Epidermal melanocyte (primary cell): ENCODE measurements around the gene REELD1.

Experiments used
- DNase-seq: peaks from one replicate; pipeline ENCODE4 v3.0.0; 2011; ENCODE audit warnings: low spot score; ENCODE audit not compliant: insufficient read length

The REELD1 gene

DNA sequence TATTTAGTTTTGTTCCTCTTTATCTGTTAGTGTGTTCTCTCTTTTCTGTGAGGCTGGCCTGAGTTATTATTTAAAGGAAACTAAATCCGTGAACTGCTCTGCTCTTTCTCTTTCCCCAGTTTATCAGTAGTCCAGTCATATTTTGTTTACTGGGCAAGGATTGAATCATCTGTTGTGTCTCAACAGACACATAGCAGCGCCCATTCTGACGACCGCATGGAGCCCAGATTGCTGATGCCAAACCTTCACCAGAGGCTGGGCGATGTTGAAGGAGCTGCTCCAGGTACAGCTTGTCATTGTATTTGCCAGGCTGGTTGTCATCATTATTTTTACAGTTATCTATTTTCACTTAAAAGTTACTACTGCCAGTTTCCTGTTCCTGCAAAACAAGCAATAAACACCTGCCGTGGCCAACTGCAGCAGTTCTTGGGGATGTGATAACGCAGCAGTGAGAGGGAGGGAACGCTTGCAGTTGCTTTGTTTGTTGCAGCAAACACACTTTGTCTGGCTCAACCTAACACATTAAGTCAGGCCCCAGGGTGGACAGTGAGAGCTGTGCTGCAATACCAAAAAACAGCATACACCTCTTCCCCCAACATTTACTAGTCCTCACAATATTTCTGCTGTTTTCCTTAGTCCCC, 10.1 kb downstream of the REELD1 start:
- DNase-seq: no peak

DNA sequence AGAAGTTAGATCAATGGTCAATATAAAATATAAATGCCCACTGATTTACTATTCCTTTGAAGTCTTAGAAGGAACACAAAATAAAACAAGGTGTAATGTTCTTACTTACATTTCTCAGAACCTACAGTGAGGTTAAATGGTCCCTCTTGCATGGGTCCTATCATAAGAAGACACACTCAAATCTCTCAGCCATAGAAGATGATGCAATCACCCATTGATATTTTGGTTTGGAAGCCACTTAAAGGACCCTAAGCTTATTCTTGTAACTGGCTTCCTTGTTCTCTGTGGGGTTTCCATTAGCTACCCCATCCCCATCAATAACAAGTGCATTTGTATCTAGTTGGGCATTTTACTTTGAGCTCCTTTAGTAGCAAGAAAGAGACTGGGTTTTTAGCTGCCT, 15.1 kb downstream of the REELD1 start:
- no peak for DNase-seq

DNA sequence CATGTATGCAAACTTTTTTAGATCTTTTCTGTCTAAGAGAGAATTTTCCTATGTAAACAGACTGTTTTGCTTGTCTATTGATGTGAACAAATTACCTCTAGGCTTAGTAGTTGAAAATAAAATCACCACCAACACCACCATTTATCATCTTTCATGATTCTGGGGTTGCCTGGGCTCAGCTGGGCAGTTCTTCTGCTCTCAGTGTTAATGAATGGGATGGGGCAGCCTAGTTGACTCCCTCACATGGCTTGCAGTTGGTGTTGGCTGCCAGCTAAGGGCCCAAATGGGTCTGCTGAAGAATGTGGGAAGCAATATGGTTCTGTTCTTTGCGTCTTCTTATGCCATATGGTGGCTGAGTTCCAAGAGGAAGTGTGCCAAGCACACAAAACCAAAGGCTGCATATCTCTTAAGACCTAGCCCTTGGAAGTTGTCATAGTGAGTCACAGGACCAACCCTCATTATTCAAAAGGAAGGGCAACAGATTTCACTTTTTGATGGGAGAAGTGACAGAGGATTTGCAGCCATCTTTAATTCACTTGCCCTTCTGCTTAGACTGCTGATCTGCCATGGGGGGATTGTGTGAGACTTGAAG, 17.9 kb downstream of the REELD1 start:
- DNase-seq: no peak

DNA sequence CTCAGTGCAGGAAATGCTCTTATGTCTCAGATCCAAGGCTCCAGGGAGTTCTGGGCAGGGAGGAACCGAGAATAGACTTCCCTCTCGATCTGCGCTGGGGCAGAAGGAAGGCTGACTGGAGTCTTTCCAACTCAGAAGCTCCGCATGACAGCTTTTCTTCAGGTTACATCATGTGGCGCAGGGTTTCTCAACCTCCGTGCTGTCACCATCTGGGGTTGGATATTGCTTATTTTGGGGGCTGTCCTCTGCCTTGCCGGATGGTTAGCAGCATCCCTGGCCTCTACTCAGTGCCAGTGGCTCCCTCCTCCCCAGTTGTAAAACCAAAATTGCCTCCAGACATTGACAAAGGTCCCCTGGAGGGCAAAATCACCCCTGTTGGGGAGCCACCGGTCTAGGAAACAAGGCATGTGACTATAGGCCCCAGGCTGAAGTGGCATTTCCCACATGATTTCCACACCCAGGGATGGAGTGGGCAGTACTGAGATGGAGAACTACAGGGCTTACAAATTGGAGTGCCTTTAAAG, 21.4 kb downstream of the REELD1 start:
- no peak for DNase-seq

DNA sequence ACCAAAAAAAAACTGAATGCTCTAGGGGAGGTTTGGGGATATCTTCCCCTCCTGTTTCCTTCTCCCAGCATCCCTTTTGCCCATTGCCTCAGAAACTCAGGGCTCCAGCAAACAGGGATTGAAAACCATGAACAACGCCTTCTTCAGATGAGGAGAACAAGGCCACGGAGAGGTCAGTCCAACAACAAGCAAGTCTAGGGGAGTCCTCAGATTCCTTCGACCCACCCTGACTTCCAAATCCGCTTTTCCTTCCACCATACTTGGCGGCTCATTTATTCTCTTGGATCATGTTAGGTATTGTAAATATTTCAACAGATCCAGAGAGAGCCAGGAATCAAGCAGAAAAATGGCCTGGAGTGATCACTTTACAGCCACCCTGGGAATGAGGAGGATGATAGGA, 21.9 kb downstream of the REELD1 start:
- DNase-seq: no peak

DNA sequence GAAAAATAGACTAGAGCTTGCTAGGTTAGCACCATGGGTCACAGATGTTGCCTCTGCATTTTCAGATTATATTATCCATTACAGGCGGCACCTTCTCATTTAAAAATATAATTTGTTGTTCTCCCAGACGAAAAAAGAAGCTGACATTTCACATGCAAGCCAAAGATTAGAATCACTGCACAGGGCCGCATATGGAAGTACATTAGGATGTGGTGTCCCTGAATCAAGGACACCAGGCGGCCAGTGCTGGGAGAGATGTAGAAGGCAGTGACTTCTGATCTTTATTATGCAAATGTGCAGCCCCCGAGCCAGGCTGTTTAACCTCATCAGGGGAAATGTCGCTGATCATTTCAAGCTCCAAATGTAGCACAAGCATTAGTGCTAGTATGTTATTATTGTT, 22.8 kb downstream of the REELD1 start:
- no peak for DNase-seq

DNA sequence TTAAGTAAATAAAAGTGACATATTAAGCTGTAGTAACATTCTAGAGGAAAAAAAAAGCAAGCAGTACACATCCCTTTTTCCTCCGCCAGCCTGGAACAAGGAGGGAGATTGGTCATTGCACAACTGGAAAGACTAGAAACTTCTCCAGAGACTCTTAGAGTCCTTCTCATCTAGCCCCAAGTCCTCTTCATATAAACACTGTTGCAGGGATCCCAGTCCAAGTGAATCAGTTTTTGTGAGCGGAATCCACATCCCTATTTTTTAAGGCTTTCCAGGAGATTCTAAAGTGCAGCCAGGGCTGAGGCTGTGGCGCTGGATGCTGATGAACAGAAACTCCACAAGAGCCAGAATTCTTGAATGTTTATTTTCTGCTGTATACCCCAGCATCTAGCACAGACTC, 23.8 kb downstream of the REELD1 start:
- no peak for DNase-seq

DNA sequence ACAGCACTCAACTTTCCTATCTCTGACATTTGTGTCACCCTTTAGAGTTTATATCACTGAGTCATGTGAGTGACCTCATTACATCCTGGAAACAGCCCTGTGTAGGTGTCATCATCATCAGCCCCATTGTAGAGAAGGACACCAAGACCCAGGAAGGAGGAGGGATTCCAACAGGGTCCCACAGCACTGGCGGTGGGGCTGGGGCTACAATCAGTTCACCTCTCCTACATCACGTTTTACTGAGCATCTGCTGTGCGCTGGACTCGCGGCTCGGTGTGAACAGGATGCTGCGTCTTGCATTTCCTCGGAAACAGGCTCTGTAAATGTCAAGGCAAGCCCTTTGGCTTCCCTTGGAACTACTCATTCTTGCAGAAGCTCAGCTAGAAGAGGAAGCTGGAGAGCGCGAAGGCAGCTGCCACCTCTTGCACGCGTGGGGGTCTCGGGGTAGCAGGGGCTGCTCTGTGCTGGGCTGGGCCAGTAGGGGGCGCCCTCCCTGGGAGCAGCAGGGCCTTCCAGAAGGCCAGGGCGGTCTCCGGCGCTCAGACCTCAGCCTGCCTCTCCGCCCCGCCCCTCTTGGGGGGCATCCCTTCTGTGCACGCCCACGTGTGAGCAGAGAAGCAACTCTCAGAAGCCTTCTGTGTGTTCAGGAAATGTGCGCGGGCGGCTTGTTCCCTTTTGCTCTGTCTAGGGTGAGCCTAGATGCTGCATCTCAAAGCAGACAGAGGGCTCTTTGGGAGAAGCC, 29.0 kb downstream of the REELD1 start:
- DNase-seq: no peak

DNA sequence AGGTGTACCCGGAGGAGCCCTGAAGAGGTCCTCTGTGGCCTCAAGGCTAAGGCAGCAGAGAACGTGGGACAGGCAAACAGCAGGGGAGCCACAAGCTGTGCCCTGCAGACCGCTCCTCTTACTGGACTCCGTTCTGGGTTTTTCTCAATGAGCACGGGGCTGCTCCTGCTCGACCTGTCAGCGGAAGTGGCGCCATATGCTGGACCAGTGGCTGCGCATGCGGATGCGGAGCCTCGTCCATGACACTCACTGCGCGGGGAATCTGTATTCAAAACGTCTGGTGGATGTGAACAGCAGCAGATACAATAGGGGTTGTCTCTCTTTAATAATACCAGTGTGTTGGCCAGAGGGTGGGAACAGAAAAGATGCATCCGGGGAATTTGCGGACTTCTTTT, 29.5 kb downstream of the REELD1 start:
- DNase-seq: no peak

DNA sequence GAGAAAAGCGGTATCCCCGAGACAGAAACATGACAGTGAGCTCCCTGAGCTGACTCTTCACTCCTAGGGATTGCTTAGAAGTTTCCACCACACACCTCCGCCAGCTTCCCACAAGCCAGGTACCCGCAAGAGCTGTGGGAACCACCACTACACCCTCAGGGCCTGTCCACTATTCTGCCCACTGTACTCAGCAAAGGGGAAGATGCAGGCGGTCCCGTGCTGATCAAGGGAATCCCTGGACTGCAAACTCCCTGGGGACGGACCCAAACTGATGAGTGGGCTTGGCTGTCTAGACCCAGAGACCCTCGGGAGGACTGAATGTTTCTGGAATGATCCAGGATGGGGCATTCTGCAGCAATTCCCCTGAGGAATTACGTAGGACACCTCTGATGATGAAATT, 30.2 kb downstream of the REELD1 start:
- no peak for DNase-seq

DNA sequence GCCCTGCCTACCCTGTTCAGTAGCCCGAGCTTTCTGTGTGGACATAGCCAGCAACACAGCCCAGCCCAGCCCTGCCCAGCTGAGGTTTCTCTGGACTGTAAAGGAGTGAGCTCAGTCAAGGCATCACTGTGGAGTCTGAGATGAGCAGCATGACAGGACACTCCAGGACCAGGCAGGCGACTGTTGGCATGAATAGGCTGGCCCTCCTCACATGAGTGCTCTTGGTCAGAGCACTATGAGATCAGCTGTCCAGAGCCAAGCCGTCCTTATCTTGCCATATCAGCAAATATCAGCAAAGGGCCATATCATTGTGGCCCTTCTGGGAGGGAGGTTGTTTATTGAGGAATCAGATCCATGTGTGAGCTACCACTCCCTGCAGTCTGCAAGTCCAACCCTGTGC, 30.9 kb downstream of the REELD1 start:
- no peak for DNase-seq

DNA sequence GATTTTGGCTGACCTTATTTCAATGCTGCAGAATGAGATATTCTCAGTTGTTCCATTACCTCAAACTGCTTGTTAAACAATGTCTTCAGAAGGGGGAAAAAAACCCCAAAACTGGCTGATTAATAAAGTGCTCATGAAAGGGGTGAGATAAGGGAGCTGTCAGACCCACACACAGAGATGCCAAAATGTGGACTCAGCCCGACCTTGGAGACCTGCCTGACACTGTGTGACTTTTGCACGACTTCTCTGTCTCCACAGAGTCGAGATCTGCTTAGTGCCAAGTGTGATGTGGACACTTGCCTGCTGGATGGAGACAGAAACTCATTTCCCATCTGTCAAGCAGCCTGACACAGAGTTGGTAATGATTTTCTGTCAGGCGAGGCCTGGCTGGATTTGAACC, 31.5 kb downstream of the REELD1 start:
- no peak for DNase-seq

DNA sequence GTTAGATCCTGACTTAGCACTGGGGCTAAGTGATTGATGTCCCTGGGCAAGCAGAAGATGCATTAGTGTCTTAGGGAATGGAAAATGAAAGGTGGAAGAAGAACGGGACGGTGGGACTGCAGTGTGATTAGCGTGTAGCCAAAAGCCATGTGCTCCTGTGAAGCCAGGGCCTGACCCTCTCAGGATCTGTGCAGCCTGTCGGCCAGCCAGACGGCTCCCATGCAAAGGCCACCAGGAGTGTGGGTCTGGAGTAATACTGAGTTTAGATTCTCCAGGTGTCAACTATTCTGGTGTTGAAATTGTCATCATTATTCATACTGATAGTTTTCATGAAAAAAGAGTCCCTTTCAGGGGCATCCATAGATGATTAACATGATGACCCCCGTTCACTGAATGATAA, 32.0 kb downstream of the REELD1 start:
- DNase-seq: no peak

DNA sequence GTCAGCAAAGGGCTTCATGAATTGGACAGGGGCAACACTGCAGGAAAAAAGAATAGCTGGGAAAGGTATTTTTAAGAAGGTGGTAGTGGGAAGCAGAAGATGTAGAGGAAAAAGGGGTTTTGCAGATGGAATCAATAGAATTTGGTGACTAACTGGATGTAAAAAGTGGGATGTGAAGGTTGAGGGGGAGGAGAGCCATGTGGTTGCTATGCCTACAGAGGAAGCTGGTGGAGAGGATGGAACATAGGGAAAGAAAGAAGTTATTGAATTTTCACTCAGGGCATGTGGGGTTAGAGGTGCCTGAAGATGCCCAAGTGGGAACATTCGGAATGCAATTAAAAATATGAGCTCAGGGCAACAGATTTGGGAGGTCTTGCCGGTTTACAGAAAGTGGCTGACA, 33.0 kb downstream of the REELD1 start:
- no peak for DNase-seq

DNA sequence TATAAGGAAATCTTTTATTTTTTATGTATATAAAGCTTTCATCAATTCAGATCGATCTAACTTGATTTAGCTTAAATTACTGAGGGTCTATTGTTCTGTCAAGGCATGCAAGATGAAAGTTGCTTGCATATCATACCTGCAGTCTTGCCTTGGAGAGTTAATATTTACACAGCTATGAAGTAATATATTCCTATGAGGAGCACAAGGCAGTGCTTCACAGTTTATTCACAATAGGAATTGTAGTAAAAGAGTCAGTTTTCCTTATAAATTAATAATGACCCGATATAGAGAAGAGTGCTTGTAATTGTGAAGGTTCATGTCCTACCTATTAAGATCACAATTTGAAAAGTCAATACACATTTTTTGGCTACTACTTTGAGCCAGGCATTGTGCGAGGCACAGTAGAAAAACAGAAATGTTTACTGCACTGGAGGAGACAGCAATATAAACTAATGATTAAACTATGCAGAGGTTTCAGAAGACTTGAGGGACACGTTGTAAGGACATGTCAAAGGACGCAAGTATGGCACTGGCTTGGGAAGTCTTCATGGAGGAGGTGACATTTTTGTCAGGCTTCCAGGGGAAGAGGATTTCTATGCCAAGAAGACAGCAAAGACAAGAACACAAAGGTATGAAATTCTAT, 38.8 kb downstream of the REELD1 start:
- no peak for DNase-seq

DNA sequence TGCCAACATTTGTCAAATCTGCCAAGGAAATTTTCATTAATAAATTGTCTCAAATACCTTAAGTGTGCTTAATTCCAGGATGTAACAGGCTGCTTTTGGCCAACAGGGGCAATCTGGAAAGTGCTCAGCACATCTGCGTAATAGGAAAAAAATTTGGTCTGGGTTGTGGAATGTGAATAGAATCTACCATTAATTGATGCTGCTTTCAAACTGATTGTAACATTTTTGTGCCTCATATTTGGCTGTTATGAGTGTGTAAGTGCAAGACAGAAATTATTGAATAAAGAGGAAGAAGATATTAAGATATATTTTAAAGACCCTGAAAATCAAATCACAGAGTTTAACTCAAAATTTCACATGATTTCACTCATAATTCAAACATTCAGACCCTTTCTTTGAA, 41.1 kb downstream of the REELD1 start:
- DNase-seq: no peak

DNA sequence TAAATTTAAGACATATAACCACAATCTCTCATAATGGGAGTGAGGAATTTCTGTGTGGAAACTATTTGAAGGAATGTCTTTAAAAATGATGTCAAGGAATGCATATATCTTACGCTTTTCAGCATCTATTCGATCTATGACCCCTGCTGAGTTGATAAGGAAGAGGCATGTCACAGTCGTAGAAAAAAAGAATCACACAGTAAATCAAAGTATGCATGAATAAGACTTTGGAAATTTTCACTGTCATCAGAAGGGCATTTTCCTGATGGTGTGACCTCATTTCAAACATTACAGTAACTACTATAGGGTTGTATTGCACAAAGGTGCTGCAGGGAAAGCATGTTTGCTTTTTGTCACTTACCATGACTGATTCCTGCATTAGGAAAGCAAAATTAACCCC, 41.5 kb downstream of the REELD1 start:
- no peak for DNase-seq

DNA sequence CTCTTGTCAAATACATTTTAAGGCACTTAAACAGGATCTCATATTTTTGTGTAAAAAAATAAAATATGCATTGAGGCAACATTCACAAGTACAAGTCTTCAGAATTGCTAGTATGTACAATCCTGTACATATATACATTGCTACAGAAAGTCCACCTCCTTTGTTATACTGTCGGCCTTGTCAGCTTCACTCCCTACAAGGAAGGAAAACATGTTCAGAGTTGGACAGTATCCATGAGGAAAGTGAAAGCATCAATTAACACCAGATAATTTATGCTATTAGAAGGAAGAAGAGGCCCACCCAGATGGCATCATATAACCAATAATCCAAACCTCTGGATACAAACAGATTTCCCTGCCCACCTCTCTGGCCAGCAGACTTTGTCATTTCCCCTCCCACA, 42.0 kb downstream of the REELD1 start:
- no peak for DNase-seq

DNA sequence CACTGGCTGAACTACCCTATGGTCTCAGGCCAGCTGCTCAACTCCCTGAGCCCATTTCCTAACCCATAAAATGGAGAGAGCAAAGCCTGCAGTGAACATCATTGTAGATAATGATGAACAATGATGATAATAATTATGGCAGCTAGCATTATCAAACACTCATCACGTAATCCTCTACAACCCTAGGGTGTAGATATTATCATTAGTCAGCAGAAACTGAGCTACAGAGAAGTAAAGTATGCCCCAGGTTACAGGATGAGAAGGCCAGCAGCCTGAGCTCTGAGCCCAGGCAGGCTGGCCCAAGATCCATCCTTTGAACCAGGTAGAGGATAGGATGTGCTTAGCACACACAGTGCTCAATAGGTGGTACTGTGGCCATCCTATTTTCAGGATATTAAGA, 43.2 kb downstream of the REELD1 start:
- DNase-seq: no peak

DNA sequence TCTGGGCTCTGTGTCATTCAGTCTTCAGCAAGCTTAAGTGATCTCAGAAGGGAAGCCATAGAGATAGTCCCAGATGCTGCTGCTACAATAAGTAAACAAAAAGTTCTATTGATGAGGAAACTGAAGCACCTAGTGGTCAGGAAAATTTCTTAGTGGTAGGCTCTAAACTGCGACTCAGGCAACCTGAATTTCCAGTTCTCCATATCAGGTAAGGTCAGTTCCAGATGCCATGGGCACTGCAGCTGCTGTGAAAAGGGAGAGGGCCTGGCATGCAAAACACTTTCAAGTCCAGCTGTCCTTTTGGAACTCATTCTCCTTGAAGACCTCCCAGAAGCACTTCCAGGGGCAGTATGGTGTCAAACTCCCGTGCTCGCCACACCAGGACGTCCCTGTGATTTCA, 46.2 kb downstream of the REELD1 start:
- DNase-seq: no peak

DNA sequence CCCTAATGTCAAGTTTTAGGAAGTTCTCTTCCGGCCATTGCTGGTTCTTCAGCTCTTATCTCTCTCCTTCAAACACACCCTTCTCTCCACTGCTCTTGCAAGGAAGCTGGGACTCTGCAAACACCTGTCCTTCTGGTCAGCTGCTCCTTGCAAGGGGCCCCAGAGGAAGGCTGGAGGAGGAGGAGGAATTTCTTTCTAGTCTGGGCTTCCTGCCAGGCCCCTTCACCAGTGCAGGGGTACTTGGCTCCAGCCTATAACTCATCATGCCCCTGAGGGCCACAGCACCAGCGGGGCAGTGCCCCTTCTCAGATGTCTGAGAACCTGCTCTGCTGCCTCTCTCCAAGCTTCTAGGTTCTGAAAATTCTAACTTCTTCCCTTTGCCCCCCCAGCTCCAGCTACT, 46.7 kb downstream of the REELD1 start:
- no peak for DNase-seq

DNA sequence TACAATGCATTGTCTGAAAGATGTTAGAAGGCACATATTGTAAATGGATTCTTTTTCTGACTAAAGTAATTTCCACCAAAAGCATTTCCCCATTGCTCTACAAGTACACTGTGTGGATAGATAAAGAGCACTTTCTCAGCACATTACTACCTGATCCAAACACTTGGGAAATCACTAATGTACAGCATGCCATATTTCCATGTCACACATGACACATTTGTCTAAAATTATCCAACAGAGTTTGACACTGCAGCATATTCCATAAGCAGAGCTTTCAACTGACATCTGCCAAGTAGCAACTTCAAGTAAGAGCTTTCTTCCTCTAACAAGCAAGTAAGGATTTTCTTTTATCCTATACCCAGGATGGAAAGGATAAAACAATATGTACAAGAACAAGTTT, 49.5 kb downstream of the REELD1 start:
- DNase-seq: no peak
